SU-DHL-6 (cell line): ENCODE results near the gene COL5A1.

ENCODE experiments used
- H2AFZ ChIP-seq: fragments of 200-600 bp; sonication (generic); 2 replicates; pipeline ENCODE4 v1.6.1; 2014; ENCODE audit warnings: low read depth, mild to moderate bottlenecking, moderate library complexity, mixed read lengths, antibody characterized with exemption, low read length; ENCODE audit not compliant: severe bottlenecking
- H3F3A ChIP-seq: fragments of 200-600 bp; shearing (Covaris generic); 2 replicates; pipeline ENCODE4 v1.6.0; 2016; ENCODE audit warnings: antibody characterized with exemption, mild to moderate bottlenecking; ENCODE audit not compliant: insufficient read depth
- H3K27ac ChIP-seq: fragments of 200-600 bp; sonication (generic); 2 replicates; pipeline ENCODE4 v1.5.1; 2016; ENCODE audit warnings: low read depth, mild to moderate bottlenecking, low read length, moderate library complexity, mixed read lengths
- H3K27me3 ChIP-seq: fragments of 200-600 bp; sonication (generic), shearing (Covaris generic); 2 replicates; pipeline ENCODE4 v1.6.0; 2014; ENCODE audit warnings: mild to moderate bottlenecking, low read length
- H3K36me3 ChIP-seq: fragments of 200-600 bp; sonication (generic); 2 replicates; pipeline ENCODE4 v1.6.1; 2014; ENCODE audit warnings: mild to moderate bottlenecking, low read length, mixed read lengths
- H3K4me2 ChIP-seq: fragments of 300-600, 200-600 bp; shearing (Covaris generic), sonication (generic); 2 replicates; pipeline ENCODE4 v1.6.0; 2014; ENCODE audit warnings: low read length, low read depth, mild to moderate bottlenecking; ENCODE audit not compliant: poor library complexity, severe bottlenecking
- H3K4me3 ChIP-seq: fragments of 200-600 bp; sonication (generic); 2 replicates; pipeline ENCODE4 v1.5.1; 2014; ENCODE audit warnings: antibody characterized with exemption, low read length, mild to moderate bottlenecking, mixed read lengths; ENCODE audit not compliant: insufficient read depth, poor library complexity, severe bottlenecking
- H3K79me2 ChIP-seq: fragments of 200-600 bp; sonication (generic); 2 replicates; pipeline ENCODE4 v1.6.1; 2014; ENCODE audit warnings: mild to moderate bottlenecking, low read length, moderate library complexity; ENCODE audit not compliant: insufficient read depth
- H3K9ac ChIP-seq: fragments of 200-600 bp; sonication (generic); 2 replicates; pipeline ENCODE4 v1.7.0; 2014; ENCODE audit warnings: mild to moderate bottlenecking, low read length
- H3K9me2 ChIP-seq: fragments of 200-600 bp; sonication (generic); replicated peaks from 2 replicates; pipeline ENCODE4 v1.6.1; 2014; ENCODE audit warnings: low read length; ENCODE audit not compliant: insufficient read depth
- H3K9me3 ChIP-seq: fragments of 200-600 bp; sonication (generic); 2 replicates; pipeline ENCODE4 v1.6.1; 2014; ENCODE audit warnings: low read length, mixed read lengths; ENCODE audit not compliant: insufficient read depth
- H4K20me1 ChIP-seq: fragments of 200-600 bp; sonication (generic); 2 replicates; pipeline ENCODE4 v1.6.1; 2014; ENCODE audit warnings: low read depth, mild to moderate bottlenecking, antibody characterized with exemption, low read length, moderate library complexity, mixed read lengths
- CTCF ChIP-seq: fragments of 200-600 bp; sonication (generic); IDR thresholded peaks from one replicate; pipeline ENCODE4 v1.5.1; 2017; ENCODE audit warnings: antibody characterized with exemption, mild to moderate bottlenecking, low read length, moderate library complexity; ENCODE audit not compliant: insufficient read depth, poor library complexity, severe bottlenecking
- EZH2phosphoT487 ChIP-seq: fragments of 200-600 bp; sonication (generic), shearing (Covaris generic); conservative IDR thresholded peaks from 2 replicates; pipeline ENCODE4 v1.6.1; 2018; ENCODE audit warnings: mild to moderate bottlenecking, antibody characterized with exemption, low read length, moderate library complexity, mixed read lengths

COL5A1 gene

GRCh38 chr9:134730011-134730760, 88.6 kb downstream of the COL5A1 start:
- no peaks in the 10 kb centered on the region for H3K36me3 ChIP-seq
- H3K9me2 ChIP-seq: no peaks in the 10 kb centered on the region
- no peak overlapping the region for H3K4me3 ChIP-seq
- H3K4me2 ChIP-seq: no peak overlapping the region
- no peaks in the 10 kb centered on the region for H3F3A ChIP-seq
- H3K27me3 ChIP-seq: no peaks in the 10 kb centered on the region
- no peak overlapping the region for H3K9ac ChIP-seq
- no peaks in the 10 kb centered on the region for H4K20me1 ChIP-seq
- no peaks in the 10 kb centered on the region for H3K79me2 ChIP-seq
- TF ChIP-seq CTCF (no peak), EZH2phosphoT487 (no peak)
- H3K27ac ChIP-seq: no peak overlapping the region
- no peak overlapping the region for H2AFZ ChIP-seq
- H3K9me3 ChIP-seq: no peaks in the 10 kb centered on the region

DNA sequence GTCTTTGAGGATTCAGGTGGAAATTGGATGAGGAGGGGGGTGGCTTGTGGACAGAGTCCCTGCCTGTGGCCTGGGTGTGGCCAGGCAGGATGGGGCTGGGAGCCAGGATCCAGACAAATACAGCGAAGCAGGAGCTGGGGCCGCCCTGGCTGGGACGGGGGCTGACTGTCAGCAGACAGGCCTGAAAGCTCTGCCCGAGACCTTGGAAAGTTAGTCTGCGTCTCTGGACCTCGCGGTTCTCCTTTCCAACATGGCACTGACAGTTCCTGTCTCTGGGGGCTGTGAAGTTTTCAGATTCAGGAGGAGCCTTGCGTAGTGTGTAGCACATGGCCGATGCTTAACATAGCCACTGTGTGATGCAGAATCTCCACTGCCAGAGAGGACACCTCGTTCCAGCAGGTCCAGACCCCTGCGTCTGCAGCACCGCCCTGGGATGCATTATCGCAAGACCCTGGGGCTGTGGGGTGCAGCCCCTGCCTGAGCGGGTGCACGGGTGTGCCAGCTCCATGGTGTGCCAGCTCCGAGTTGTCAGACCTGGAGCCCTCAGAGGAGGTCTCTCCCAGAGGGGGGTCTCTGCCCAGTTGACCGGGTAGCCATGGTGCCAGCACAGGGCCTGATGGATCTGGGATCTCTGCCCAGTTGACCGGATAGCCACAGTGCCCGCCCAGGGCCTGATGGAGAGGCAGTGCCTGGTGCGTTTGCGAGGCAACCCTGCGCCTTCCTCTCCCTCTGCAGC, 89.3 kb downstream of the COL5A1 start:
- no peak overlapping the region for H3K27ac ChIP-seq
- H3K79me2 ChIP-seq: no peaks in the 10 kb centered on the region
- H3K27me3 ChIP-seq: no peaks in the 10 kb centered on the region
- H4K20me1 ChIP-seq: no peaks in the 10 kb centered on the region
- TF ChIP-seq CTCF (no peak), EZH2phosphoT487 (no peak)
- no peaks in the 10 kb centered on the region for H3K9me2 ChIP-seq
- no peak overlapping the region for H2AFZ ChIP-seq
- H3K4me2 ChIP-seq: no peak overlapping the region
- H3K4me3 ChIP-seq: no peak overlapping the region
- no peak overlapping the region for H3K9ac ChIP-seq
- no peaks in the 10 kb centered on the region for H3K9me3 ChIP-seq
- H3K36me3 ChIP-seq: no peaks in the 10 kb centered on the region
- H3F3A ChIP-seq: no peaks in the 10 kb centered on the region

- Histone ChIP-seq H4K20me1 (no peaks in the 10 kb centered on the region), H2AFZ (no peak overlapping the region), H3K4me3 (no peak overlapping the region)
Measured at GRCh38 chr9:134731497-134732391, 90.1 kb downstream of the COL5A1 start.

More at GRCh38 chr9:134731497-134732391, 90.1 kb downstream of the COL5A1 start:
- Histone ChIP-seq H3F3A (no peaks in the 10 kb centered on the region), H3K9me2 (no peaks in the 10 kb centered on the region), H3K4me2 (no peak overlapping the region), H3K79me2 (no peaks in the 10 kb centered on the region), H3K27ac (no peak overlapping the region), H3K27me3 (no peaks in the 10 kb centered on the region), H3K9me3 (no peaks in the 10 kb centered on the region), H3K9ac (no peak overlapping the region), H3K36me3 (no peaks in the 10 kb centered on the region)
- no peak for TF ChIP-seq CTCF
- TF ChIP-seq EZH2phosphoT487: no peak
